Measurements from ENCODE around the gene ABCC8. TPM values are rescaled to one million over a fixed set of nuclear protein-coding genes. Genes with fewer than 3 reads are reported as not detected.

The ABCC8 gene
- total RNA-seq, 1 experiment from 2014 or later: 7.3 TPM

- ATAC-seq (no peak), DNase-seq (ENCODE audit: low spot score) (no peak)
- POLR2A ChIA-PET: no interaction called here
- H3K4me3 Mint-ChIP-seq: peak overlapping the region; percentile 82
- no peaks in the 10 kb centered on the region for H3K36me3 Mint-ChIP-seq
- peaks cover 7% of the 10 kb centered on the region for H3K9me3 Mint-ChIP-seq
- peaks cover 27% of the 10 kb centered on the region for H3K4me1 Mint-ChIP-seq
- CTCF ChIA-PET: no interaction called here
- no peak overlapping the region for H3K27ac Mint-ChIP-seq
- no peak for TF ChIP-seq FOXJ3 (CRISPR knock-in tag; IDR thresholded peaks at IDR 0.05; ENCODE audit: borderline replicate concordance)
- no peak for TF ChIP-seq IRF1 (CRISPR knock-in tag; IDR thresholded peaks at IDR 0.05)
- no peak for TF ChIP-seq GRHL2 (CRISPR knock-in tag; IDR thresholded peaks at IDR 0.05; ENCODE audit: insufficient replicate concordance, severe bottlenecking)
- peaks cover 83% of the 10 kb centered on the region for H3K27me3 Mint-ChIP-seq (ENCODE audit: low read depth)
These were observed 125.5 kb downstream of the ABCC8 start for GRCh38 chr11:17351172-17351509.

- H3K9me3 Mint-ChIP-seq: peaks cover 6% of the 10 kb centered on the region
- no peaks in the 10 kb centered on the region for H3K36me3 Mint-ChIP-seq
- peak overlapping the region; percentile 82 for H3K4me3 Mint-ChIP-seq
- POLR2A ChIA-PET: no interaction called here
- CTCF ChIA-PET: interaction anchor here (0.6 kb wide), 1 partner anchor 121 kb away, joined by 4 read pairs; no protein-coding TSS in a partner anchor
- H3K27ac Mint-ChIP-seq: no peak overlapping the region
- peaks cover 27% of the 10 kb centered on the region for H3K4me1 Mint-ChIP-seq
- TF ChIP-seq ZNF317 (CRISPR knock-in tag; IDR thresholded peaks at IDR 0.05; ENCODE audit: borderline replicate concordance, low read depth) (no peak), ERG (CRISPR knock-in tag; IDR thresholded peaks at IDR 0.05) (no peak), ESRRA (CRISPR knock-in tag; IDR thresholded peaks at IDR 0.05; ENCODE audit: borderline replicate concordance) (no peak), RORB (CRISPR knock-in tag; IDR thresholded peaks at IDR 0.05) (no peak)
- no peak for DNase-seq (ENCODE audit: low spot score)
- ATAC-seq: no peak
- H3K27me3 Mint-ChIP-seq (ENCODE audit: low read depth): peaks cover 81% of the 10 kb centered on the region
These were observed 126.0 kb downstream of the ABCC8 start for GRCh38 chr11:17350455-17351171.

GRCh38 chr11:17347676-17348075 is 129.0 kb downstream of the ABCC8 start:
- Mint-ChIP-seq H3K27me3 (ENCODE audit: low read depth) (peaks cover 66% of the 10 kb centered on the region), H3K4me1 (peaks cover 21% of the 10 kb centered on the region), H3K4me3 (no peak overlapping the region), H3K36me3 (no peaks in the 10 kb centered on the region), H3K27ac (no peak overlapping the region), H3K9me3 (no peaks in the 10 kb centered on the region)
- ChIA-PET POLR2A (no interaction called here), CTCF (interaction anchor here (1.2 to 1.6 kb wide), 2 partner anchors 151 to 180 kb away, joined by 3 to 6 read pairs; no protein-coding TSS in a partner anchor)
- ATAC-seq (no peak), DNase-seq (ENCODE audit: low spot score) (no peak)
- no peak for TF ChIP-seq ZNF671 (CRISPR knock-in tag; IDR thresholded peaks at IDR 0.05)
- TF ChIP-seq GTF2I (CRISPR knock-in tag; conservative IDR thresholded peaks at IDR 0.05): no peak
- TF ChIP-seq MYBL2 (CRISPR knock-in tag; IDR thresholded peaks at IDR 0.05): no peak
- no peak for TF ChIP-seq FOXP4 (CRISPR knock-in tag; IDR thresholded peaks at IDR 0.05)
- no peak for TF ChIP-seq SOX15 (CRISPR knock-in tag; IDR thresholded peaks at IDR 0.05)
- TF ChIP-seq JAZF1 (CRISPR knock-in tag; IDR thresholded peaks at IDR 0.05): no peak
- no peak for TF ChIP-seq SMAD4 (CRISPR knock-in tag; IDR thresholded peaks at IDR 0.05)
- TF ChIP-seq CDX4 (CRISPR knock-in tag; IDR thresholded peaks at IDR 0.05; ENCODE audit: borderline replicate concordance): no peak
- no peak for TF ChIP-seq ZNF423 (CRISPR knock-in tag; IDR thresholded peaks at IDR 0.05)
- TF ChIP-seq ZBTB21 (CRISPR knock-in tag; IDR thresholded peaks at IDR 0.05; ENCODE audit: borderline replicate concordance): no peak
- TF ChIP-seq ATF1 (CRISPR knock-in tag; IDR thresholded peaks at IDR 0.05): no peak
- no peak for TF ChIP-seq ZNF396 (CRISPR knock-in tag; IDR thresholded peaks at IDR 0.05; ENCODE audit: borderline replicate concordance)
- no peak for TF ChIP-seq ZNF219 (CRISPR knock-in tag; IDR thresholded peaks at IDR 0.05; ENCODE audit: borderline replicate concordance)
- TF ChIP-seq CREM (CRISPR knock-in tag; IDR thresholded peaks at IDR 0.05): no peak
- TF ChIP-seq NFATC4 (CRISPR knock-in tag; IDR thresholded peaks at IDR 0.05): no peak

Data from WTC11 (cell line).